PC-9 (cell line): ENCODE measurements around the gene MTR.

Experiments
- EZH2 ChIP-seq: fragments of 200-600 bp; sonication (generic); IDR thresholded peaks from 2 replicates; pipeline ENCODE4 v1.8.0; 2017; ENCODE audit warnings: antibody characterized with exemption, low read depth
- TF ChIP-seq, protein P1 (sequence below): fragments of 200-600 bp; sonication (generic); conservative IDR thresholded peaks from 2 replicates; pipeline ENCODE4 v1.6.1; 2017; ENCODE audit warnings: mixed run types, antibody characterized with exemption, mild to moderate bottlenecking, moderate library complexity

DNA sequence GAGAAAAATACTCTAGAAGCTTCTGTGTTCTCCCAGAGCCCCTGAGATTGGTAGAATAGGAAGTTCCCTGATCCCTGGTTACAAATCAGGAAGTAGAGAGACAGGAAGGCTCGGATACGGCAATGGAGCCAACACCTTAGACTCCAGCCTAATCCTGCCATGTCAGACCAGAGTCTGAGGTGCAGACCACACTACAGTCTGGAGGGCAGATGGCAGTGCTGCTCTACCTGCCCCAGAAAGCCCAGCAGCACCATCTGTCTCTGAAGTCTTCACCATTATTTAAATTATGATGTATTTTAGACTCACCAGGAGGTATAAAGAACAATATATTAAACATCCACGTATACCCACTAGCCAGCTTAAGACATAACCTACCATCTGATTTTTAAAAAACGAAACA lies 93.0 kb downstream of the MTR start:
- TF ChIP-seq, protein P1, sequence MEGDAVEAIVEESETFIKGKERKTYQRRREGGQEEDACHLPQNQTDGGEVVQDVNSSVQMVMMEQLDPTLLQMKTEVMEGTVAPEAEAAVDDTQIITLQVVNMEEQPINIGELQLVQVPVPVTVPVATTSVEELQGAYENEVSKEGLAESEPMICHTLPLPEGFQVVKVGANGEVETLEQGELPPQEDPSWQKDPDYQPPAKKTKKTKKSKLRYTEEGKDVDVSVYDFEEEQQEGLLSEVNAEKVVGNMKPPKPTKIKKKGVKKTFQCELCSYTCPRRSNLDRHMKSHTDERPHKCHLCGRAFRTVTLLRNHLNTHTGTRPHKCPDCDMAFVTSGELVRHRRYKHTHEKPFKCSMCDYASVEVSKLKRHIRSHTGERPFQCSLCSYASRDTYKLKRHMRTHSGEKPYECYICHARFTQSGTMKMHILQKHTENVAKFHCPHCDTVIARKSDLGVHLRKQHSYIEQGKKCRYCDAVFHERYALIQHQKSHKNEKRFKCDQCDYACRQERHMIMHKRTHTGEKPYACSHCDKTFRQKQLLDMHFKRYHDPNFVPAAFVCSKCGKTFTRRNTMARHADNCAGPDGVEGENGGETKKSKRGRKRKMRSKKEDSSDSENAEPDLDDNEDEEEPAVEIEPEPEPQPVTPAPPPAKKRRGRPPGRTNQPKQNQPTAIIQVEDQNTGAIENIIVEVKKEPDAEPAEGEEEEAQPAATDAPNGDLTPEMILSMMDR, result no peak
- no peak for TF ChIP-seq EZH2
